Fibroblast of lung (primary cell): ENCODE results near the gene RNLS. TPM values are rescaled to one million over a fixed set of nuclear protein-coding genes. Genes with fewer than 3 reads are reported as not detected.
A peak's percentile ranks its signal among the peaks of the same experiment; 100 is the strongest.

Experiments
- DNase-seq, 2 donors: peaks; one replicate each; pipeline versions ENCODE4 v3.0.0 to v3.0.0-alpha.2; 2010; ENCODE audit warnings: low read depth in 2 of 2
- H2AFZ ChIP-seq: 2 replicates; pipeline ENCODE4 v1.5.1; 2012; ENCODE audit warnings: low read length, control low read depth, inconsistent platforms
- H3K27ac ChIP-seq: 2 replicates; pipeline ENCODE4 v1.5.1; 2011; ENCODE audit warnings: low read length, control low read depth; ENCODE audit not compliant: insufficient read depth
- H3K27me3 ChIP-seq: 2 replicates; pipeline ENCODE4 v1.5.1; 2011; ENCODE audit warnings: mild to moderate bottlenecking, low read length; ENCODE audit not compliant: control insufficient read depth, insufficient read depth
- H3K36me3 ChIP-seq: 2 replicates; pipeline ENCODE4 v1.5.1; 2011; ENCODE audit warnings: low read length; ENCODE audit not compliant: control insufficient read depth, insufficient read depth
- H3K4me1 ChIP-seq: 2 replicates; pipeline ENCODE4 v1.5.1; 2011; ENCODE audit warnings: low read length; ENCODE audit not compliant: control insufficient read depth, insufficient read depth; ENCODE audit errors: extremely low read depth
- H3K4me2 ChIP-seq: 2 replicates; pipeline ENCODE4 v1.5.1; 2011; ENCODE audit warnings: low read length, control low read depth; ENCODE audit not compliant: insufficient read depth; ENCODE audit errors: extremely low read depth
- H3K4me3 ChIP-seq, 4 experiments: fragments of 200-600 bp in 1 of 4; sonication (generic) in 1 of 4; replicated peaks in 1 of 4; 2 replicates each; pipeline ENCODE4 v1.5.1; 2011 to 2016; ENCODE audit warnings: low read length in 4 of 4, low read depth in 3 of 4, mild to moderate bottlenecking in 3 of 4, control low read depth in 2 of 4, inconsistent platforms in 1 of 4, mixed read lengths in 1 of 4; ENCODE audit not compliant: insufficient read depth in 1 of 4; ENCODE audit errors: control extremely low read depth in 1 of 4
- H3K79me2 ChIP-seq: 2 replicates; pipeline ENCODE4 v1.5.1; 2012; ENCODE audit warnings: mild to moderate bottlenecking, low read length, inconsistent platforms; ENCODE audit not compliant: control insufficient read depth, insufficient read depth
- H3K9ac ChIP-seq: 2 replicates; pipeline ENCODE4 v1.5.1; 2011; ENCODE audit warnings: mild to moderate bottlenecking, low read length, control low read depth; ENCODE audit not compliant: insufficient read depth
- H3K9me3 ChIP-seq: 2 replicates; pipeline ENCODE4 v1.5.1; 2012; ENCODE audit warnings: low read depth, low read length; ENCODE audit not compliant: control insufficient read depth, insufficient read depth
- H4K20me1 ChIP-seq: 2 replicates; pipeline ENCODE4 v1.5.1; 2011; ENCODE audit warnings: low read length; ENCODE audit not compliant: control insufficient read depth, insufficient read depth; ENCODE audit errors: extremely low read depth
- CTCF ChIP-seq, 2 donors: IDR thresholded peaks in 1 of 2; conservative IDR thresholded peaks in 1 of 2; 1 replicate in 1 of 2; 2 replicates in 1 of 2; pipeline ENCODE4 v1.5.1; 2011 to 2012; ENCODE audit warnings: low read length in 2 of 2, control low read depth in 1 of 2, inconsistent platforms in 1 of 2, low read depth in 1 of 2, mild to moderate bottlenecking in 1 of 2
- EZH2 ChIP-seq: IDR thresholded peaks from 2 replicates; pipeline ENCODE4 v1.5.1; 2012; ENCODE audit warnings: low read length, control low read depth, mild to moderate bottlenecking; ENCODE audit errors: missing control alignments
- polyA plus RNA-seq, 2 donors: library from polyadenylated mRNA; depleted of rRNA in 1 of 2; stranded (reverse) in 1 of 2; unstranded in 1 of 2; fragments of >200 nt; gene quantifications; 2 replicates each; pipeline ENCODE4 v1.2.1, GENCODE V29; 2011 to 2012; ENCODE audit warnings: missing spikeins in 1 of 2
- total RNA-seq: library from RNA; depleted of rRNA; stranded (reverse); fragments of >200 nt; gene quantifications from 2 replicates; pipeline ENCODE4 v1.2.1, GENCODE V29; 2014

Gene RNLS
- total and polyA plus RNA-seq, 2 donors (not counting 1 experiment from before 2014, with no cell fraction given), result 16.5 to 18.4 TPM

GRCh38 chr10:88395677-88396076, 187.4 kb downstream of the RNLS start:
- H3K9me3 ChIP-seq, result no peaks in the 10 kb centered on the region
- no peak overlapping the region for H3K27ac ChIP-seq
- no peaks in the 10 kb centered on the region for H3K36me3 ChIP-seq
- H4K20me1 ChIP-seq, result no peaks in the 10 kb centered on the region
- H3K9ac ChIP-seq, result no peak overlapping the region
- TF ChIP-seq CTCF (conservative IDR thresholded peaks at IDR 0.05 in 1 of 2, IDR thresholded peaks at IDR 0.05 in 1 of 2; ENCODE audit: low read depth in 1 of 2, low read length in 2 of 2), result no peak
- TF ChIP-seq EZH2, result no peak
- peak; percentile 31 to 33 for DNase-seq
- no peak overlapping the region for H2AFZ ChIP-seq
- H3K4me1 ChIP-seq, result no peaks in the 10 kb centered on the region
- no peak overlapping the region for H3K4me3 ChIP-seq
- H3K27me3 ChIP-seq, result no peaks in the 10 kb centered on the region
- H3K79me2 ChIP-seq, result no peaks in the 10 kb centered on the region
- no peak overlapping the region for H3K4me2 ChIP-seq

- TF ChIP-seq EZH2 (no peak), CTCF (conservative IDR thresholded peaks at IDR 0.05 in 1 of 2, IDR thresholded peaks at IDR 0.05 in 1 of 2; ENCODE audit: low read depth in 1 of 2, low read length in 2 of 2) (no peak)
Measured at GRCh38 chr10:88392222-88392621, 190.9 kb downstream of the RNLS start.

GRCh38 chr10:88390041-88390440, 193.1 kb downstream of the RNLS start:
- H3K4me3 ChIP-seq, result no peak overlapping the region
- H3K9ac ChIP-seq, result no peak overlapping the region
- H3K36me3 ChIP-seq, result no peaks in the 10 kb centered on the region
- H3K79me2 ChIP-seq, result no peaks in the 10 kb centered on the region
- no peaks in the 10 kb centered on the region for H4K20me1 ChIP-seq
- TF ChIP-seq CTCF (conservative IDR thresholded peaks at IDR 0.05 in 1 of 2, IDR thresholded peaks at IDR 0.05 in 1 of 2; ENCODE audit: low read depth in 1 of 2, low read length in 2 of 2), result no peak
- no peaks in the 10 kb centered on the region for H3K27me3 ChIP-seq
- H2AFZ ChIP-seq, result no peak overlapping the region
- H3K4me2 ChIP-seq, result no peak overlapping the region
- no peak overlapping the region for H3K27ac ChIP-seq
- peaks cover 5% of the 10 kb centered on the region for H3K4me1 ChIP-seq
- DNase-seq, result no peak
- no peaks in the 10 kb centered on the region for H3K9me3 ChIP-seq

More at GRCh38 chr10:88392222-88392621, 190.9 kb downstream of the RNLS start:
- no peaks in the 10 kb centered on the region for H4K20me1 ChIP-seq
- H3K4me1 ChIP-seq, result no peaks in the 10 kb centered on the region
- no peak overlapping the region for H2AFZ ChIP-seq
- H3K27me3 ChIP-seq, result no peaks in the 10 kb centered on the region
- no peak for DNase-seq
- H3K27ac ChIP-seq, result no peak overlapping the region
- H3K4me2 ChIP-seq, result no peak overlapping the region
- H3K79me2 ChIP-seq, result no peaks in the 10 kb centered on the region
- no peak overlapping the region for H3K4me3 ChIP-seq
- H3K36me3 ChIP-seq, result no peaks in the 10 kb centered on the region
- no peak overlapping the region for H3K9ac ChIP-seq
- H3K9me3 ChIP-seq, result no peaks in the 10 kb centered on the region
